Measurements from ENCODE around the gene BMP6. TPM values are rescaled to one million over a fixed set of nuclear protein-coding genes. Genes with fewer than 3 reads are reported as not detected.

The BMP6 gene
- total and polyA plus RNA-seq, 10 of the 15 experiments (the other 5 are each of a cell fraction or from before 2014, with no cell fraction given): 0.02 to 0.15 (median 0.05) TPM; not detected in 5

- Histone ChIP-seq H3K4me1 (ENCODE audit: control insufficient read depth, insufficient read depth, low read length) (peaks cover 46% of the 10 kb centered on the region), H4K20me1 (ENCODE audit: control insufficient read depth, insufficient read depth) (no peaks in the 10 kb centered on the region), H3K79me2 (ENCODE audit: control insufficient read depth, insufficient read depth, low read length) (no peaks in the 10 kb centered on the region), H2AFZ (ENCODE audit: control insufficient read depth, low read depth, low read length) (no peak overlapping the region), H3K9me3 (replicated peaks; ENCODE audit: control insufficient read depth, insufficient read depth, low read length) (no peaks in the 10 kb centered on the region; the same call in 2 of the 3 replicates), H3K4me3 (no peak overlapping the region), H3K36me3 (ENCODE audit: control insufficient read depth in 2 of 2, insufficient read depth in 2 of 2, low read length in 1 of 2) (no peaks in the 10 kb centered on the region), H3K9ac (ENCODE audit: control insufficient read depth, insufficient read depth, low read length) (no peak overlapping the region), H3K27me3 (replicated peaks in 1 of 2; ENCODE audit: control insufficient read depth in 2 of 2, insufficient read depth in 2 of 2, low read length in 1 of 2) (peaks cover 0 to 1% of the 10 kb centered on the region in 2 experiments; a peak in 1 of 4 replicates), H3K27ac (ENCODE audit: control insufficient read depth, insufficient read depth) (no peak overlapping the region; the same call in 1 of the 2 replicates), H3K4me2 (ENCODE audit: control insufficient read depth, insufficient read depth) (no peak overlapping the region)
- RAD21 ChIA-PET (ENCODE audit: unreplicated experiment): no interaction called here
- intact Hi-C loops (cut with micrococcal nuclease; ENCODE audit: unreplicated experiment): no loop called here
- FAIRE-seq (no peak), ATAC-seq (no peak), DNase-seq (ENCODE audit: low read depth, low spot score) (no peak)
- in situ Hi-C loops (cut with MboI): loop anchor here (5.0 kb wide), 1 partner anchor 44 kb away; no protein-coding TSS in a partner anchor
- POLR2A ChIA-PET: interaction anchor here (0.7 kb wide), 1 partner anchor 1373 kb away, joined by 8 read pairs; no protein-coding TSS in a partner anchor
- 91% methylated on average over 4 of the region's 4 CpGs for WGBS (ENCODE audit: insufficient coverage, insufficient replicate concordance, low lambda C conversion rate, missing lambda C conversion rate)
- SMC1A ChIA-PET (ENCODE audit: uncharacterized antibody, unreplicated experiment): interaction anchor here (1.7 kb wide), 1 partner anchor 9 kb away, joined by 5 read pairs; no protein-coding TSS in a partner anchor
- CTCF ChIA-PET: interaction anchor here (1.1 kb wide), 1 partner anchor 195 kb away, joined by 3 read pairs; no protein-coding TSS in a partner anchor
- BruUV-seq (replicated peaks): no TSS peak
- TF ChIP-seq BACH1 (IDR thresholded peaks at IDR 0.05; ENCODE audit: borderline replicate concordance) (no peak), SIX5 (IDR thresholded peaks at IDR 0.05; ENCODE audit: low read depth, low read length, severe bottlenecking) (no peak)
These were observed 192.5 kb downstream of the BMP6 start for GRCh38 chr6:7918403-7918802.

GRCh38 chr6:7919871-7920270 lies 194.0 kb downstream of the BMP6 start:
- Histone ChIP-seq H2AFZ (ENCODE audit: control insufficient read depth, low read depth, low read length) (no peak overlapping the region), H3K36me3 (ENCODE audit: control insufficient read depth in 2 of 2, insufficient read depth in 2 of 2, low read length in 1 of 2) (no peaks in the 10 kb centered on the region), H3K9me3 (replicated peaks; ENCODE audit: control insufficient read depth, insufficient read depth, low read length) (peaks cover 3% of the 10 kb centered on the region; the same call in 2 of the 3 replicates), H3K9ac (ENCODE audit: control insufficient read depth, insufficient read depth, low read length) (no peak overlapping the region), H4K20me1 (ENCODE audit: control insufficient read depth, insufficient read depth) (no peaks in the 10 kb centered on the region), H3K4me1 (ENCODE audit: control insufficient read depth, insufficient read depth, low read length) (peaks cover 37% of the 10 kb centered on the region), H3K4me2 (ENCODE audit: control insufficient read depth, insufficient read depth) (no peak overlapping the region), H3K79me2 (ENCODE audit: control insufficient read depth, insufficient read depth, low read length) (no peaks in the 10 kb centered on the region), H3K27me3 (replicated peaks in 1 of 2; ENCODE audit: control insufficient read depth in 2 of 2, insufficient read depth in 2 of 2, low read length in 1 of 2) (no peaks in the 10 kb centered on the region; a peak in 2 of 4 replicates), H3K4me3 (no peak overlapping the region), H3K27ac (ENCODE audit: control insufficient read depth, insufficient read depth) (no peak overlapping the region)
- ChIA-PET CTCF (no interaction called here), POLR2A (no interaction called here), RAD21 (ENCODE audit: unreplicated experiment) (no interaction called here), SMC1A (ENCODE audit: uncharacterized antibody, unreplicated experiment) (no interaction called here)
- no peak for DNase-seq (ENCODE audit: low read depth, low spot score)
- FAIRE-seq: no peak
- BruUV-seq (replicated peaks): no TSS peak
- TF ChIP-seq HDAC6 (IDR thresholded peaks at IDR 0.05; ENCODE audit: unreplicated experiment) (no peak), EP300 (IDR thresholded peaks at IDR 0.05; ENCODE audit: borderline replicate concordance in 1 of 2, control insufficient read depth in 1 of 2, low read depth in 2 of 2, low read length in 2 of 2) (no peak), STAT1 (conservative IDR thresholded peaks at IDR 0.05) (no peak), SIX5 (IDR thresholded peaks at IDR 0.05; ENCODE audit: low read depth, low read length, severe bottlenecking) (no peak), EED (IDR thresholded peaks at IDR 0.05; ENCODE audit: low read depth) (no peak)
- intact Hi-C loops (cut with micrococcal nuclease; ENCODE audit: unreplicated experiment) (no loop called here), in situ Hi-C loops (cut with MboI) (loop anchor here (5.0 kb wide), 1 partner anchor 42 kb away; no protein-coding TSS in a partner anchor)
- no peak for ATAC-seq
- 89% methylated on average over 8 of the region's 8 CpGs for WGBS (ENCODE audit: insufficient coverage, insufficient replicate concordance, low lambda C conversion rate, missing lambda C conversion rate)
